Urinary bladder (tissue), 4 donors: Measurements from ENCODE around the gene MCUB. TPM values are rescaled to one million over a fixed set of nuclear protein-coding genes. Genes with fewer than 3 reads are reported as not detected.
"Not testable (repeated sequence)": the region's sequence is repeated elsewhere in the genome, so short reads cannot be mapped to it uniquely, and the experiment has no call there.

Experiments used
- DNase-seq: peaks from one replicate; pipeline ENCODE4 v3.0.0-alpha.2; 2015; ENCODE audit errors: extremely low spot score
- H3K27ac ChIP-seq: one replicate; pipeline ENCODE4 v1.5.1; 2013; ENCODE audit warnings: low read depth, mild to moderate bottlenecking, moderate library complexity
- H3K36me3 ChIP-seq: one replicate; pipeline ENCODE4 v1.6.1; 2013; ENCODE audit warnings: mild to moderate bottlenecking, moderate library complexity; ENCODE audit not compliant: insufficient read depth
- H3K4me1 ChIP-seq: one replicate; pipeline ENCODE4 v1.6.1; 2013; ENCODE audit warnings: mild to moderate bottlenecking, moderate library complexity; ENCODE audit not compliant: insufficient read depth
- H3K4me3 ChIP-seq: one replicate; pipeline ENCODE4 v1.5.1; 2013; ENCODE audit warnings: low read depth, low read length
- WGBS: extraction: QIAGEN DNeasy Blood & Tissue Kit; methylation state at CpG from one replicate; pipeline ENCODE4 v1.1.7; 2013; 5-methylcytosine and 5-hydroxymethylcytosine counted together
- polyA plus RNA-seq: library from polyadenylated mRNA; stranded (reverse); fragments of 200-250 nt; gene quantifications from one replicate; pipeline ENCODE4 v1.2.3, GENCODE V29; 2013
- total RNA-seq: library from RNA; depleted of rRNA; stranded (reverse); fragments of >200 nt; gene quantifications from one replicate; pipeline ENCODE4 v1.2.3, GENCODE V29; 2014
- donor health status: healthy with polysubstance abuse.
- donor health status: healthy.

MCUB gene
- total and polyA plus RNA-seq, 2 donors = 13.5 to 15.2 TPM

- Histone ChIP-seq H3K4me3 (no peak overlapping the region), H3K4me1 (no peaks in the 10 kb centered on the region), H3K27ac (no peak overlapping the region), H3K36me3 (no peaks in the 10 kb centered on the region)
- DNase-seq = no peak
- WGBS = 93% methylated on average over 1 of the region's 1 CpG
Measured at GRCh38 chr4:109592367-109592766, 32.3 kb downstream of the MCUB start.

- H3K27ac ChIP-seq, DNase-seq, H3K4me3 ChIP-seq, H3K36me3 ChIP-seq, H3K4me1 ChIP-seq: not testable (repeated sequence)
- 73% methylated on average over 3 of the region's 3 CpGs for WGBS
Measured at GRCh38 chr4:109595123-109595522, 35.1 kb downstream of the MCUB start.

GRCh38 chr4:109596420-109597085 is 36.5 kb downstream of the MCUB start:
- not testable (repeated sequence) for DNase-seq

GRCh38 chr4:109599046-109599652 is 39.1 kb downstream of the MCUB start:
- Histone ChIP-seq H3K27ac (no peak overlapping the region), H3K4me3 (no peak overlapping the region), H3K4me1 (no peaks in the 10 kb centered on the region), H3K36me3 (no peaks in the 10 kb centered on the region)
- WGBS = 89% methylated on average over 6 of the region's 6 CpGs
- DNase-seq = no peak

More at GRCh38 chr4:109596420-109597085, 36.5 kb downstream of the MCUB start:
- not testable (repeated sequence) for H3K27ac ChIP-seq, H3K4me1 ChIP-seq, H3K36me3 ChIP-seq, H3K4me3 ChIP-seq
- whole genome bisulfite sequencing = 48% methylated on average over 6 of the region's 7 CpGs

- 91% methylated on average over 3 of the region's 3 CpGs for WGBS
- H3K27ac ChIP-seq = no peak overlapping the region
- H3K36me3 ChIP-seq = no peaks in the 10 kb centered on the region
- no peaks in the 10 kb centered on the region for H3K4me1 ChIP-seq
- H3K4me3 ChIP-seq = no peak overlapping the region
- DNase-seq = no peak
Measured at GRCh38 chr4:109600431-109600830, 40.4 kb downstream of the MCUB start.

- no peak overlapping the region for H3K4me3 ChIP-seq
- DNase-seq = no peak
- no peaks in the 10 kb centered on the region for H3K4me1 ChIP-seq
- WGBS = 75% methylated on average over 2 of the region's 2 CpGs
- no peak overlapping the region for H3K27ac ChIP-seq
- H3K36me3 ChIP-seq = no peaks in the 10 kb centered on the region
Measured at GRCh38 chr4:109601336-109601735, 41.3 kb downstream of the MCUB start.

GRCh38 chr4:109607976-109608375 is 47.9 kb downstream of the MCUB start:
- Histone ChIP-seq H3K36me3 (no peaks in the 10 kb centered on the region), H3K4me1 (no peaks in the 10 kb centered on the region), H3K27ac (no peak overlapping the region), H3K4me3 (no peak overlapping the region)
- DNase-seq = no peak

GRCh38 chr4:109608879-109609278 is 48.8 kb downstream of the MCUB start:
- Histone ChIP-seq H3K27ac (no peak overlapping the region), H3K36me3 (no peaks in the 10 kb centered on the region), H3K4me3 (no peak overlapping the region), H3K4me1 (no peaks in the 10 kb centered on the region)
- whole genome bisulfite sequencing = 71% methylated on average over 1 of the region's 1 CpG
- DNase-seq = no peak

- H3K27ac ChIP-seq = no peak overlapping the region
- no peak overlapping the region for H3K4me3 ChIP-seq
- H3K36me3 ChIP-seq = no peaks in the 10 kb centered on the region
- no peak for DNase-seq
- 80% methylated on average over 2 of the region's 2 CpGs for WGBS
- H3K4me1 ChIP-seq = no peaks in the 10 kb centered on the region
Measured at GRCh38 chr4:109609431-109609830, 49.4 kb downstream of the MCUB start.

- DNase-seq = no peak
- H3K27ac ChIP-seq = no peak overlapping the region
- no peaks in the 10 kb centered on the region for H3K4me1 ChIP-seq
- 95% methylated on average over 5 of the region's 5 CpGs for WGBS
- H3K36me3 ChIP-seq = no peaks in the 10 kb centered on the region
- H3K4me3 ChIP-seq = no peak overlapping the region
Measured at GRCh38 chr4:109610489-109610888, 50.4 kb downstream of the MCUB start.

- Histone ChIP-seq H3K4me1 (no peaks in the 10 kb centered on the region), H3K4me3 (no peak overlapping the region), H3K27ac (no peak overlapping the region), H3K36me3 (no peaks in the 10 kb centered on the region)
- no peak for DNase-seq
Measured at GRCh38 chr4:109611045-109611646, 51.1 kb downstream of the MCUB start.

GRCh38 chr4:109614015-109614414 is 54.0 kb downstream of the MCUB start:
- no peak overlapping the region for H3K4me3 ChIP-seq
- no peaks in the 10 kb centered on the region for H3K4me1 ChIP-seq
- no peak for DNase-seq
- no peak overlapping the region for H3K27ac ChIP-seq
- H3K36me3 ChIP-seq = no peaks in the 10 kb centered on the region
- 95% methylated on average over 1 of the region's 1 CpG for WGBS

GRCh38 chr4:109614466-109614865 is 54.4 kb downstream of the MCUB start:
- 85% methylated on average over 5 of the region's 5 CpGs for WGBS
- no peak overlapping the region for H3K4me3 ChIP-seq
- DNase-seq = no peak

GRCh38 chr4:109615742-109616141 is 55.7 kb downstream of the MCUB start:
- no peak for DNase-seq
- whole genome bisulfite sequencing = 92% methylated on average over 2 of the region's 2 CpGs
- Histone ChIP-seq H3K27ac (no peak overlapping the region), H3K36me3 (no peaks in the 10 kb centered on the region), H3K4me1 (no peaks in the 10 kb centered on the region), H3K4me3 (no peak overlapping the region)

More at GRCh38 chr4:109614466-109614865, 54.4 kb downstream of the MCUB start:
- no peaks in the 10 kb centered on the region for H3K36me3 ChIP-seq
- no peak overlapping the region for H3K27ac ChIP-seq
- no peaks in the 10 kb centered on the region for H3K4me1 ChIP-seq
